K562 (cell line): Measurements from ENCODE around the gene ADARB2. TPM values are rescaled to one million over a fixed set of nuclear protein-coding genes. Genes with fewer than 3 reads are reported as not detected.

Experiments
- ATAC-seq: fragments of 200-7000 bp; cut with Tn5 transposase; 3 replicates; pipeline ENCODE4 v1.9.1; 2020; ENCODE audit warnings: moderate library complexity
- BruUV-seq: library from RNA; stranded (reverse); fragments of 400-500 nt; replicated peaks from 2 replicates; lab custom pipeline; 2021; lab: Mats Ljungman, UMichigan
- CTCF ChIA-PET: fragments of 300-600 bp; formaldehyde crosslinking; extraction: SDS; loops from one replicate; lab custom pipeline; 2021; ENCODE audit warnings: low intra/inter-chr PET ratio; lab: Yijun Ruan, JAX
- POLR2A ChIA-PET: fragments of 300-600, 350-650 bp; sonication (Branson Sonifier 250); formaldehyde crosslinking; extraction: SDS; loops from one replicate; lab custom pipeline; 2021; ENCODE audit warnings: antibody characterized with exemption, inconsistent platforms; lab: Yijun Ruan, JAX
- DNase-seq, 4 experiments: peaks; one replicate each; pipeline versions ENCODE4 v3.0.0 to v3.0.0-alpha.2; 2011 to 2018; ENCODE audit warnings: low spot score in 3 of 4, mixed read lengths in 3 of 4; ENCODE audit errors: extremely low read depth in 1 of 4
- FAIRE-seq: peaks from 2 replicates; lab custom pipeline; 2011; peaks lifted over from hg19 to GRCh38; lab: Jason Lieb, UNC
- H2AFZ ChIP-seq: 2 replicates; pipeline ENCODE4 v1.6.0; 2011; ENCODE audit warnings: low read depth, low read length, control low read depth, inconsistent platforms
- H3K27ac ChIP-seq: fragments of 200-600 bp; 3 replicates; pipeline ENCODE4 v1.8.0; 2011; ENCODE audit warnings: low read depth, mild to moderate bottlenecking, control low read depth, inconsistent platforms, low read length, moderate library complexity, mixed read lengths; ENCODE audit errors: extremely low read depth
- H3K27me3 ChIP-seq, 2 experiments: fragments of 300-600 bp in 1 of 2; 2 replicates in 1 of 2; 3 replicates in 1 of 2; pipeline versions ENCODE4 v1.6.0 to v1.8.0; 2011; ENCODE audit warnings: inconsistent platforms in 2 of 2, low read length in 2 of 2, mild to moderate bottlenecking in 1 of 2, mixed read lengths in 1 of 2, moderate library complexity in 1 of 2; ENCODE audit not compliant: control insufficient read depth in 2 of 2, insufficient read depth in 2 of 2
- H3K36me3 ChIP-seq: fragments of 300-600 bp; 3 replicates; pipeline ENCODE4 v1.8.0; 2011; ENCODE audit warnings: mild to moderate bottlenecking, low read length, inconsistent platforms; ENCODE audit not compliant: control insufficient read depth, insufficient read depth
- H3K4me1 ChIP-seq, 2 experiments: fragments of 200-600 bp in 1 of 2; replicated peaks in 1 of 2; 2 replicates in 1 of 2; 3 replicates in 1 of 2; pipeline versions ENCODE4 v1.5.1 to v1.8.0; 2011; ENCODE audit warnings: inconsistent platforms in 2 of 2, low read length in 2 of 2, mild to moderate bottlenecking in 1 of 2, mixed read lengths in 1 of 2, moderate library complexity in 1 of 2; ENCODE audit not compliant: control insufficient read depth in 2 of 2, insufficient read depth in 2 of 2
- H3K4me2 ChIP-seq: 2 replicates; pipeline ENCODE4 v1.6.1; 2011; ENCODE audit warnings: low read length, control low read depth, inconsistent platforms, mixed read lengths; ENCODE audit not compliant: insufficient read depth
- H3K4me3 ChIP-seq: fragments of 200-600 bp; sonication (generic), shearing (Covaris generic); 2 replicates; pipeline ENCODE4 v1.5.1; 2016; ENCODE audit warnings: control low read depth, inconsistent platforms
- H3K79me2 ChIP-seq: fragments of 200-600 bp; 3 replicates; pipeline ENCODE4 v1.8.0; 2011; ENCODE audit warnings: low read length, inconsistent platforms; ENCODE audit not compliant: control insufficient read depth, insufficient read depth
- H3K9ac ChIP-seq, 2 experiments: 2 replicates each; pipeline versions ENCODE4 v1.6.0 to v1.6.1; 2011; ENCODE audit warnings: low read depth in 2 of 2, low read length in 2 of 2, control low read depth in 1 of 2, inconsistent platforms in 1 of 2, mild to moderate bottlenecking in 1 of 2, mixed read lengths in 1 of 2; ENCODE audit not compliant: insufficient read depth in 1 of 2
- H3K9me1 ChIP-seq: one replicate; pipeline ENCODE4 v1.6.0; 2011; ENCODE audit warnings: inconsistent platforms, mild to moderate bottlenecking, low read length, moderate library complexity; ENCODE audit not compliant: control insufficient read depth, insufficient read depth
- H3K9me3 ChIP-seq: replicated peaks from 2 replicates; pipeline ENCODE4 v1.5.1; 2011; ENCODE audit warnings: low read depth, low read length, inconsistent platforms; ENCODE audit not compliant: control insufficient read depth, insufficient read depth
- H4K20me1 ChIP-seq: replicated peaks from 2 replicates; pipeline ENCODE4 v1.6.1; 2011; ENCODE audit warnings: low read length, inconsistent platforms, mixed read lengths; ENCODE audit not compliant: control insufficient read depth, insufficient read depth
- BMI1 ChIP-seq: fragments of 150-350 bp; IDR thresholded peaks from 2 replicates; pipeline ENCODE4 v1.6.1; 2014; ENCODE audit warnings: low read length
- HDAC1 ChIP-seq, 2 experiments: fragments of 450-650 bp; IDR thresholded peaks; 2 replicates each; pipeline ENCODE4 v1.6.1; 2016 to 2017; ENCODE audit warnings: inconsistent platforms in 1 of 2, mild to moderate bottlenecking in 1 of 2, moderate library complexity in 1 of 2
- HEY1 ChIP-seq: fragments of 250-450 bp; sonication (Bioruptor Pico); IDR thresholded peaks from 2 replicates; pipeline ENCODE4 v1.5.0; 2020; ENCODE audit warnings: mild to moderate bottlenecking, moderate library complexity, borderline replicate concordance
- KHSRP ChIP-seq: fragments of 450-650 bp; IDR thresholded peaks from 2 replicates; pipeline ENCODE4 v1.6.1; 2017
- MBD2 ChIP-seq: sonication (generic); IDR thresholded peaks from 2 replicates; pipeline ENCODE4 v1.6.1; 2016; ENCODE audit warnings: low read depth, borderline replicate concordance
- NR2F6 ChIP-seq: fragments of 450-650 bp; formaldehyde crosslinking; IDR thresholded peaks from 2 replicates; pipeline ENCODE4 v1.4.0; 2020; ENCODE audit warnings: mild to moderate bottlenecking
- RAD51 ChIP-seq: fragments of 450-650 bp; IDR thresholded peaks from 2 replicates; pipeline ENCODE4 v1.7.1; 2016; ENCODE audit warnings: low read depth, mild to moderate bottlenecking, borderline replicate concordance
- RFX5 ChIP-seq: IDR thresholded peaks from 2 replicates; pipeline ENCODE4 v1.6.1; 2011; ENCODE audit warnings: low read depth, mild to moderate bottlenecking, improper control_type of control experiment, low read length
- RHOXF2B ChIP-seq: fragments of 250-450 bp; sonication (Bioruptor Pico); conservative IDR thresholded peaks from 2 replicates; pipeline ENCODE4 v1.5.1; 2021
- U2AF2 ChIP-seq: fragments of 200-400 bp; formaldehyde crosslinking; optimal IDR thresholded peaks from 2 replicates; pipeline ENCODE3; 2017; ENCODE audit warnings: low read depth, mild to moderate bottlenecking, low read length
- XRCC4 ChIP-seq: IDR thresholded peaks from one replicate; pipeline ENCODE4 v1.6.1; 2011; ENCODE audit not compliant: insufficient read depth, insufficient read length; ENCODE audit errors: extremely low read depth
- ZNF217 ChIP-seq: sonication (generic); formaldehyde crosslinking; IDR thresholded peaks from 2 replicates; pipeline ENCODE4 v1.8.0; 2022; ENCODE audit warnings: mild to moderate bottlenecking, missing genetic modification reagents
- ZNF77 ChIP-seq: fragments of 250-450 bp; sonication (Bioruptor Pico); IDR thresholded peaks from 2 replicates; pipeline ENCODE4 v1.5.0; 2020
- WGBS: fragments of 100-300 bp; shearing (Covaris generic); methylation state at CpG from one replicate; pipeline ENCODE4 v1.1.6; 2016; ENCODE audit warnings: low coverage, mixed read lengths; ENCODE audit not compliant: insufficient coverage; ENCODE audit errors: missing lambda C conversion rate; 5-methylcytosine and 5-hydroxymethylcytosine counted together
- in situ Hi-C: fragments of 300-500 bp; cut with MboI; formaldehyde crosslinking; loops from 4 replicates; pipeline ENCODE4 v1.15.0; 2018; ENCODE audit warnings: inconsistent platforms, mixed read lengths
- intact Hi-C: fragments of 100-400 bp; cut with micrococcal nuclease; formaldehyde crosslinking; loops from 2 replicates; pipeline ENCODE4 v1.14.2; 2022
- polyA plus RNA-seq, 8 experiments: library from polyadenylated mRNA; depleted of rRNA in 4 of 8; stranded (reverse) in 5 of 8; unstranded in 3 of 8; fragments of >200 nt; fragmentation: Nextera tagmentation in 2 of 8; fragmentation: Illumina TruSeq in 1 of 8; extraction: Ambion mirVana in 2 of 8; extraction: Trizol in 1 of 8; gene quantifications; 2 replicates each; pipeline versions ENCODE4 v1.2.1 to v1.2.3, GENCODE V29; 2011 to 2014; ENCODE audit warnings: inconsistent platforms in 1 of 8, missing spikeins in 1 of 8
- total RNA-seq, 7 experiments: library from RNA; depleted of rRNA in 6 of 7; stranded (reverse); fragments of >200 nt in 6 of 7; fragmentation: Illumina TruSeq in 2 of 7; extraction: Trizol in 2 of 7; gene quantifications; 2 replicates each; pipeline versions ENCODE4 v1.2.1 to v1.2.3, GENCODE V29; 2011 to 2021; ENCODE audit warnings: low replicate concordance in 1 of 7
- TF ChIP-seq, protein P1 (sequence below): fragments of 450-650 bp; IDR thresholded peaks from 2 replicates; pipeline ENCODE4 v1.6.1; 2017; ENCODE audit warnings: mild to moderate bottlenecking, moderate library complexity
- TF ChIP-seq, protein P2 (sequence below): sonication (generic); formaldehyde crosslinking; IDR thresholded peaks from 2 replicates; pipeline ENCODE4 v1.8.0; 2022; ENCODE audit warnings: missing genetic modification reagents, mild to moderate bottlenecking, borderline replicate concordance
- TF ChIP-seq, protein P3 (sequence below): fragments of 250-450 bp; sonication (Bioruptor Pico); IDR thresholded peaks from 2 replicates; pipeline ENCODE4 v1.5.1; 2021; ENCODE audit warnings: mild to moderate bottlenecking
- TF ChIP-seq, protein P4 (sequence below): sonication (generic); formaldehyde crosslinking; IDR thresholded peaks from 2 replicates; pipeline ENCODE4 v1.8.0; 2022; ENCODE audit warnings: mild to moderate bottlenecking, missing genetic modification reagents

ADARB2 gene
- total and polyA plus RNA-seq, 9 of the 15 experiments (the other 6 are each of a cell fraction or from before 2014, with no cell fraction given), result not detected

DNA sequence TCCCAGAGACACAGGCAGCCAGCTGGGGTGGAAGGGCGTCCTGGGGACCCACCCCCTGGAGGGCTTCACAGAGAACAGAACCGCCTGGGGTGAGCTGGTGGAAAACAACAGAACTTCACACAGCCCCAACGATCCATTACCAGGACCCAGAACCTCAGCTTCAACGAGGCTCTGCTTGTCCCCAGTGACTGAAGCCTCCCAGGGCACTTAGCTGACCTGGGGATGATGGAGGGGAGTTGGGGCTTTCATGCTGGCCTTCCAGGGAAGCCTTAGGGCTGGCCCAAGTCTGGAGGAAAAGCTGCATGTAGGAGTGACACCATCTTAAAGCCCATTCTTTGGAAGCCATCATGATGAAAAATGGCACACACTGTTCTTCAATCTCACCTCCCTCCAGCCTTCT lies 381.0 kb downstream of the ADARB2 start:
- peaks cover 0 to 8% of the 10 kb centered on the region in 2 experiments; a peak in 1 of 5 replicates for H3K4me1 ChIP-seq
- in situ Hi-C loops, result no loop called here
- H3K9me1 ChIP-seq, result no peaks in the 10 kb centered on the region
- no peak overlapping the region for H2AFZ ChIP-seq
- no peak for DNase-seq
- no peaks in the 10 kb centered on the region for H3K9me3 ChIP-seq
- ATAC-seq, result no peak
- CTCF ChIA-PET, result no interaction called here
- no peak for FAIRE-seq
- BruUV-seq, result no TSS peak
- WGBS, result 0% methylated on average over 4 of the region's 4 CpGs
- no peak overlapping the region for H3K9ac ChIP-seq
- POLR2A ChIA-PET, result no interaction called here
- H3K27ac ChIP-seq, result no peak overlapping the region
- peaks cover 2 to 29% of the 10 kb centered on the region in 2 experiments; a peak in 3 of 5 replicates for H3K27me3 ChIP-seq
- no peak overlapping the region for H3K4me2 ChIP-seq
- H3K79me2 ChIP-seq, result no peaks in the 10 kb centered on the region
- no peak overlapping the region for H3K4me3 ChIP-seq
- peaks cover 2% of the 10 kb centered on the region; the same call in 1 of the 2 replicates for H4K20me1 ChIP-seq
- H3K36me3 ChIP-seq, result no peaks in the 10 kb centered on the region
- intact Hi-C loops, result no loop called here
- TF ChIP-seq RHOXF2B (CRISPR knock-in tag) (no peak), BMI1 (no peak), MBD2 (no peak), KHSRP (no peak), ZNF77 (CRISPR knock-in tag) (no peak), U2AF2 (no peak), HDAC1 (IDR thresholded peaks at IDR 0.05) (no peak), RAD51 (no peak), HEY1 (no peak), NR2F6 (CRISPR knock-in tag) (no peak), RFX5 (no peak), XRCC4 (no peak), ZNF217 (no peak)
- TF ChIP-seq, protein P1, sequence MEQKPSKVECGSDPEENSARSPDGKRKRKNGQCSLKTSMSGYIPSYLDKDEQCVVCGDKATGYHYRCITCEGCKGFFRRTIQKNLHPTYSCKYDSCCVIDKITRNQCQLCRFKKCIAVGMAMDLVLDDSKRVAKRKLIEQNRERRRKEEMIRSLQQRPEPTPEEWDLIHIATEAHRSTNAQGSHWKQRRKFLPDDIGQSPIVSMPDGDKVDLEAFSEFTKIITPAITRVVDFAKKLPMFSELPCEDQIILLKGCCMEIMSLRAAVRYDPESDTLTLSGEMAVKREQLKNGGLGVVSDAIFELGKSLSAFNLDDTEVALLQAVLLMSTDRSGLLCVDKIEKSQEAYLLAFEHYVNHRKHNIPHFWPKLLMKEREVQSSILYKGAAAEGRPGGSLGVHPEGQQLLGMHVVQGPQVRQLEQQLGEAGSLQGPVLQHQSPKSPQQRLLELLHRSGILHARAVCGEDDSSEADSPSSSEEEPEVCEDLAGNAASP, result no peak
- TF ChIP-seq, protein P2, sequence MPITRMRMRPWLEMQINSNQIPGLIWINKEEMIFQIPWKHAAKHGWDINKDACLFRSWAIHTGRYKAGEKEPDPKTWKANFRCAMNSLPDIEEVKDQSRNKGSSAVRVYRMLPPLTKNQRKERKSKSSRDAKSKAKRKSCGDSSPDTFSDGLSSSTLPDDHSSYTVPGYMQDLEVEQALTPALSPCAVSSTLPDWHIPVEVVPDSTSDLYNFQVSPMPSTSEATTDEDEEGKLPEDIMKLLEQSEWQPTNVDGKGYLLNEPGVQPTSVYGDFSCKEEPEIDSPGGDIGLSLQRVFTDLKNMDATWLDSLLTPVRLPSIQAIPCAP (CRISPR knock-in tag), result no peak
- TF ChIP-seq, protein P3, sequence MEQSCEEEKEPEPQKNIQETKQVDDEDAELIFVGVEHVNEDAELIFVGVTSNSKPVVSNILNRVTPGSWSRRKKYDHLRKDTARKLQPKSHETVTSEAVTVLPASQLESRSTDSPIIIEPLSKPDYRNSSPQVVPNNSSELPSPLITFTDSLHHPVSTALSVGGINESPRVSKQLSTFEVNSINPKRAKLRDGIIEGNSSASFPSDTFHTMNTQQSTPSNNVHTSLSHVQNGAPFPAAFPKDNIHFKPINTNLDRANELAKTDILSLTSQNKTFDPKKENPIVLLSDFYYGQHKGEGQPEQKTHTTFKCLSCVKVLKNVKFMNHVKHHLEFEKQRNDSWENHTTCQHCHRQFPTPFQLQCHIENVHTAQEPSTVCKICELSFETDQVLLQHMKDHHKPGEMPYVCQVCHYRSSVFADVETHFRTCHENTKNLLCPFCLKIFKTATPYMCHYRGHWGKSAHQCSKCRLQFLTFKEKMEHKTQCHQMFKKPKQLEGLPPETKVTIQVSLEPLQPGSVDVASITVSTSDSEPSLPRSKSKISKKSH (CRISPR knock-in tag), result no peak
- TF ChIP-seq, protein P4, sequence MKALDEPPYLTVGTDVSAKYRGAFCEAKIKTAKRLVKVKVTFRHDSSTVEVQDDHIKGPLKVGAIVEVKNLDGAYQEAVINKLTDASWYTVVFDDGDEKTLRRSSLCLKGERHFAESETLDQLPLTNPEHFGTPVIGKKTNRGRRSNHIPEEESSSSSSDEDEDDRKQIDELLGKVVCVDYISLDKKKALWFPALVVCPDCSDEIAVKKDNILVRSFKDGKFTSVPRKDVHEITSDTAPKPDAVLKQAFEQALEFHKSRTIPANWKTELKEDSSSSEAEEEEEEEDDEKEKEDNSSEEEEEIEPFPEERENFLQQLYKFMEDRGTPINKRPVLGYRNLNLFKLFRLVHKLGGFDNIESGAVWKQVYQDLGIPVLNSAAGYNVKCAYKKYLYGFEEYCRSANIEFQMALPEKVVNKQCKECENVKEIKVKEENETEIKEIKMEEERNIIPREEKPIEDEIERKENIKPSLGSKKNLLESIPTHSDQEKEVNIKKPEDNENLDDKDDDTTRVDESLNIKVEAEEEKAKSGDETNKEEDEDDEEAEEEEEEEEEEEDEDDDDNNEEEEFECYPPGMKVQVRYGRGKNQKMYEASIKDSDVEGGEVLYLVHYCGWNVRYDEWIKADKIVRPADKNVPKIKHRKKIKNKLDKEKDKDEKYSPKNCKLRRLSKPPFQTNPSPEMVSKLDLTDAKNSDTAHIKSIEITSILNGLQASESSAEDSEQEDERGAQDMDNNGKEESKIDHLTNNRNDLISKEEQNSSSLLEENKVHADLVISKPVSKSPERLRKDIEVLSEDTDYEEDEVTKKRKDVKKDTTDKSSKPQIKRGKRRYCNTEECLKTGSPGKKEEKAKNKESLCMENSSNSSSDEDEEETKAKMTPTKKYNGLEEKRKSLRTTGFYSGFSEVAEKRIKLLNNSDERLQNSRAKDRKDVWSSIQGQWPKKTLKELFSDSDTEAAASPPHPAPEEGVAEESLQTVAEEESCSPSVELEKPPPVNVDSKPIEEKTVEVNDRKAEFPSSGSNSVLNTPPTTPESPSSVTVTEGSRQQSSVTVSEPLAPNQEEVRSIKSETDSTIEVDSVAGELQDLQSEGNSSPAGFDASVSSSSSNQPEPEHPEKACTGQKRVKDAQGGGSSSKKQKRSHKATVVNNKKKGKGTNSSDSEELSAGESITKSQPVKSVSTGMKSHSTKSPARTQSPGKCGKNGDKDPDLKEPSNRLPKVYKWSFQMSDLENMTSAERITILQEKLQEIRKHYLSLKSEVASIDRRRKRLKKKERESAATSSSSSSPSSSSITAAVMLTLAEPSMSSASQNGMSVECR (CRISPR knock-in tag), result no peak
